Stomach (tissue), 4 donors: Measurements from ENCODE around the gene PINLYP.

Experiments used
- EP300 ChIP-seq: sonication (generic); formaldehyde crosslinking; IDR thresholded peaks from one replicate; pipeline ENCODE4 v1.6.1; 2017; ENCODE audit warnings: antibody characterized with exemption
- POLR2A ChIP-seq, 4 donors: fragments of 450-650 bp; IDR thresholded peaks; one replicate each; pipeline ENCODE4 v1.6.1; 2016; ENCODE audit warnings: antibody characterized with exemption in 4 of 4, control low read depth in 2 of 4, mild to moderate bottlenecking in 1 of 4, moderate library complexity in 1 of 4
- POLR2AphosphoS5 ChIP-seq, 3 donors: sonication (generic); formaldehyde crosslinking; IDR thresholded peaks; one replicate each; pipeline ENCODE4 v1.6.1; 2016; ENCODE audit warnings: antibody characterized with exemption in 3 of 3
- TF ChIP-seq, protein P1 (sequence below), 7 experiments: fragments of 450-650 bp in 4 of 7; fragments of 200-600 bp in 3 of 7; sonication (generic) in 3 of 7; IDR thresholded peaks; one replicate each; pipeline ENCODE4 v1.5.1; 2016 to 2019; ENCODE audit warnings: antibody characterized with exemption in 7 of 7, control low read depth in 2 of 7, mild to moderate bottlenecking in 1 of 7

DNA sequence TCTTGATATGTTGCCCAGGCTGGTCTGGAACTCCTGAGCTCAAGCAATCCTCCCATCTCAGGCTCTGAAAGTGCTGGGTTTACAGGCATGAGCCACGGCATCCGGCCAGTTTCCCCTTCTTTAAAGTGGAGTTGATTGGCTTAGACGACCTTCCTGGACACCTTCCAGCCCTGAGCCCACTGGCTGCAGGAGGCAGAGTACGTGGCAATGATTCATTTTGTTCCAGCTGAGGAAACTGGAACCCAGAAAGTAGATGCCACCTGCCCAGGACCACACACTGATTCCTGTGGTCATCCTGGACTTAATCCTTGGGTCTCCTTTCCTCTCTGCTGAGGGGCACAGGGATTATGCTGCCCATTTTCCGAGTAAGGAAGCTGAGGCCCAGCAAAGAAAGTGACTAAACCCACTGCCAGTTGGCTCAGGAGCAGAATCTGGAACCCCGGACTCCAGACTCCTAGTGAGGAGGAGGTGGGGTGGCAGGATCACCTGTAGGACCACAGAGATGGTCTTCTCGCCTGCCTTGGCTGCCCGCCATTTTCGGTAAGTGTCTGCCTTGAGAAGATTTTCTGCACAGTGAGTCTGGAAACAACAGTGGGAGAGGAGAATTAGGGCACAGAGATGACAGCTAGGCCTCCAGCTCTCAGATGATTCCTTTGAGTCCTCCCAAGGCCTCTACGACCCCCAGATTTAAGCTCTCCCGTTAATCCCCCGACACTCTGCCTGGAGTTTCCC lies 1.0 kb upstream of the PINLYP start:
- TF ChIP-seq, protein P1, sequence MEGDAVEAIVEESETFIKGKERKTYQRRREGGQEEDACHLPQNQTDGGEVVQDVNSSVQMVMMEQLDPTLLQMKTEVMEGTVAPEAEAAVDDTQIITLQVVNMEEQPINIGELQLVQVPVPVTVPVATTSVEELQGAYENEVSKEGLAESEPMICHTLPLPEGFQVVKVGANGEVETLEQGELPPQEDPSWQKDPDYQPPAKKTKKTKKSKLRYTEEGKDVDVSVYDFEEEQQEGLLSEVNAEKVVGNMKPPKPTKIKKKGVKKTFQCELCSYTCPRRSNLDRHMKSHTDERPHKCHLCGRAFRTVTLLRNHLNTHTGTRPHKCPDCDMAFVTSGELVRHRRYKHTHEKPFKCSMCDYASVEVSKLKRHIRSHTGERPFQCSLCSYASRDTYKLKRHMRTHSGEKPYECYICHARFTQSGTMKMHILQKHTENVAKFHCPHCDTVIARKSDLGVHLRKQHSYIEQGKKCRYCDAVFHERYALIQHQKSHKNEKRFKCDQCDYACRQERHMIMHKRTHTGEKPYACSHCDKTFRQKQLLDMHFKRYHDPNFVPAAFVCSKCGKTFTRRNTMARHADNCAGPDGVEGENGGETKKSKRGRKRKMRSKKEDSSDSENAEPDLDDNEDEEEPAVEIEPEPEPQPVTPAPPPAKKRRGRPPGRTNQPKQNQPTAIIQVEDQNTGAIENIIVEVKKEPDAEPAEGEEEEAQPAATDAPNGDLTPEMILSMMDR (IDR thresholded peaks at IDR 0.05), result no peak
- no peak for TF ChIP-seq EP300
- TF ChIP-seq POLR2A (IDR thresholded peaks at IDR 0.05), result no peak
- no peak for TF ChIP-seq POLR2AphosphoS5 (IDR thresholded peaks at IDR 0.05)
